Measurements from ENCODE around the gene RSPH6A.

DNA sequence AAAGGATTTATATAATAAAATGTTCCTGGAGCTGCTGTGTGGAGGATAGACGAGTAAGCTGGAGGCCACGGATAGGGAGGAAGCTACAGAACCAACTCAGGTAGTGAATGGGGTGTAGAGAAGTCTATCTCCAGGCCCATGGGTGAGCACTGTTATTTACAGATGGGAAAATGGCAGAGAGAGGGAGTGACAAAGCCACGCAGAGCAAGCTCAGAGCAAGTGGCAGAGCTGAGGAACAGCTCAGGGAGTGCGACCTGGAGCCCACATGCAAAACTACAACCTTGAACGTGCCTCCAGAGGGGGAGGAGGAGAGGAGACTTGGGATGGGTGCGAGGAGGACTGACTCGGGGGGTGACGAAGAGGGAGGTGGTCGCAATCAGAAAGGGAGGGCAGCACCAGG lies 13.4 kb upstream of the RSPH6A start:
- TF ChIP-seq, protein P1, sequence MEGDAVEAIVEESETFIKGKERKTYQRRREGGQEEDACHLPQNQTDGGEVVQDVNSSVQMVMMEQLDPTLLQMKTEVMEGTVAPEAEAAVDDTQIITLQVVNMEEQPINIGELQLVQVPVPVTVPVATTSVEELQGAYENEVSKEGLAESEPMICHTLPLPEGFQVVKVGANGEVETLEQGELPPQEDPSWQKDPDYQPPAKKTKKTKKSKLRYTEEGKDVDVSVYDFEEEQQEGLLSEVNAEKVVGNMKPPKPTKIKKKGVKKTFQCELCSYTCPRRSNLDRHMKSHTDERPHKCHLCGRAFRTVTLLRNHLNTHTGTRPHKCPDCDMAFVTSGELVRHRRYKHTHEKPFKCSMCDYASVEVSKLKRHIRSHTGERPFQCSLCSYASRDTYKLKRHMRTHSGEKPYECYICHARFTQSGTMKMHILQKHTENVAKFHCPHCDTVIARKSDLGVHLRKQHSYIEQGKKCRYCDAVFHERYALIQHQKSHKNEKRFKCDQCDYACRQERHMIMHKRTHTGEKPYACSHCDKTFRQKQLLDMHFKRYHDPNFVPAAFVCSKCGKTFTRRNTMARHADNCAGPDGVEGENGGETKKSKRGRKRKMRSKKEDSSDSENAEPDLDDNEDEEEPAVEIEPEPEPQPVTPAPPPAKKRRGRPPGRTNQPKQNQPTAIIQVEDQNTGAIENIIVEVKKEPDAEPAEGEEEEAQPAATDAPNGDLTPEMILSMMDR (IDR thresholded peaks at IDR 0.05): no peak
- TF ChIP-seq POLR2A (IDR thresholded peaks at IDR 0.05): no peak
